ENCODE data around the gene PSMD3. TPM values are rescaled to one million over a fixed set of nuclear protein-coding genes. Genes with fewer than 3 reads are reported as not detected.

The PSMD3 gene
- total RNA-seq, 1 experiment from 2014 or later, result 174 TPM

DNA sequence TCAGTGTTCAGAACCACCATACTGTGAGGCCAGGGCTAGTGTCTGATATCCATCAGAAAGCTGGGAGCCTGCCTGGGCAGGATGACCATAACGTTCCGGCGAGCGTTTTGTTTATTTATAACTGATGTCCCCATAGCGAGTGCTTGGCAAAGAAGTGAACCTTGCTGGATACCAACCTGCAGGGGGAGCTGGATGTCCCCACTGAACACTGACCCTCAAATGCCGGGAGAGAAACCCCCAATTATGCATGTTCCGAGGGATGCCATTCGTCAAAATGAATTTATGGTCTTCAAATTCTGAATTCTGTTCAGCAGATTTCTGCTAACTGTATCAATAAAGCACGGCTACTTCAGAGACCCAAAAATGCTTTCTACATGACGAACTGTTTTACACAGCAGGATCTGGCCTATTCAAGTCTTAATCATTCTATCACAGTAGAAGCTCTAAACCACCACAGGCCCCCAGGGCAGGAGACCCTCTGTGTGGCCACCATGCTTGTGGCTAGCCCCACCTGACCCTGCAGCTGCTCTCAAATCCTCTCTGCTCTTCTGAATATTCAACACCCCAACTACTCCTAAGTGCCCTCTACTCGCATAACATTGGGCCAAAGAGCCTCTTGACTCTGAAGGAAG lies 58.4 kb downstream of the PSMD3 start:
- no peak overlapping the region for H2BK12ac ChIP-seq (ENCODE audit: insufficient read length, low read depth, low read length)
- H4K5ac ChIP-seq (ENCODE audit: insufficient read length, low read depth, low read length), result no peak overlapping the region
- TF ChIP-seq, protein P1, sequence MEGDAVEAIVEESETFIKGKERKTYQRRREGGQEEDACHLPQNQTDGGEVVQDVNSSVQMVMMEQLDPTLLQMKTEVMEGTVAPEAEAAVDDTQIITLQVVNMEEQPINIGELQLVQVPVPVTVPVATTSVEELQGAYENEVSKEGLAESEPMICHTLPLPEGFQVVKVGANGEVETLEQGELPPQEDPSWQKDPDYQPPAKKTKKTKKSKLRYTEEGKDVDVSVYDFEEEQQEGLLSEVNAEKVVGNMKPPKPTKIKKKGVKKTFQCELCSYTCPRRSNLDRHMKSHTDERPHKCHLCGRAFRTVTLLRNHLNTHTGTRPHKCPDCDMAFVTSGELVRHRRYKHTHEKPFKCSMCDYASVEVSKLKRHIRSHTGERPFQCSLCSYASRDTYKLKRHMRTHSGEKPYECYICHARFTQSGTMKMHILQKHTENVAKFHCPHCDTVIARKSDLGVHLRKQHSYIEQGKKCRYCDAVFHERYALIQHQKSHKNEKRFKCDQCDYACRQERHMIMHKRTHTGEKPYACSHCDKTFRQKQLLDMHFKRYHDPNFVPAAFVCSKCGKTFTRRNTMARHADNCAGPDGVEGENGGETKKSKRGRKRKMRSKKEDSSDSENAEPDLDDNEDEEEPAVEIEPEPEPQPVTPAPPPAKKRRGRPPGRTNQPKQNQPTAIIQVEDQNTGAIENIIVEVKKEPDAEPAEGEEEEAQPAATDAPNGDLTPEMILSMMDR (conservative IDR thresholded peaks at IDR 0.05), result peak; percentile 75
- H3K4me1 ChIP-seq (ENCODE audit: insufficient read depth, low read length), result peaks cover 2% of the 10 kb centered on the region; the same call in 1 of the 2 replicates
- H3K14ac ChIP-seq (ENCODE audit: insufficient read depth, low read length), result no peak overlapping the region
- H3K56ac ChIP-seq (ENCODE audit: insufficient read length, low read depth, low read length), result no peak overlapping the region
- H2AK5ac ChIP-seq (ENCODE audit: insufficient read length, low read length), result no peak overlapping the region
- peaks cover under 1 to 17% (median 13%) of the 10 kb centered on the region in 3 experiments; a peak in 4 of 7 replicates for H3K36me3 Mint-ChIP-seq (ENCODE audit: insufficient read depth in 1 of 3, low read depth in 3 of 3)
- H3K27ac Mint-ChIP-seq, result peak overlapping the region; percentile 78 to 90 (median 89)
- no peak overlapping the region for H2BK5ac ChIP-seq (ENCODE audit: insufficient read length, low read length)
- no peak overlapping the region for H3K4ac ChIP-seq (ENCODE audit: low read depth, low read length)
- peak; percentile 74 for DNase-seq
- H3K27me3 ChIP-seq (ENCODE audit: insufficient read depth, low read length), result no peaks in the 10 kb centered on the region
- H3K4me2 ChIP-seq (ENCODE audit: insufficient read depth, insufficient read length, low read length), result no peak overlapping the region
- no peak overlapping the region for H3T11ph ChIP-seq (ENCODE audit: low read length)
- H2BK120ac ChIP-seq (ENCODE audit: low read depth, low read length, poor library complexity, severe bottlenecking), result no peak overlapping the region
- no peak overlapping the region for H4K8ac ChIP-seq (replicated peaks; ENCODE audit: insufficient read length, low read depth, low read length)
- no CpG with 5 or more reads among the region's 11 CpGs for WGBS (ENCODE audit: extremely low coverage, insufficient read length, low lambda C conversion rate)
- no peaks in the 10 kb centered on the region for H4K20me1 ChIP-seq (ENCODE audit: control insufficient read depth, insufficient read depth, insufficient read length)
- no peak overlapping the region for H3K27ac ChIP-seq (ENCODE audit: insufficient read length, low read depth, low read length)
- H4K91ac ChIP-seq (ENCODE audit: insufficient read length, low read depth, low read length), result no peak overlapping the region
- no peak overlapping the region for H2BK20ac ChIP-seq (ENCODE audit: low read depth, low read length, poor library complexity, severe bottlenecking)
- H3K9ac ChIP-seq (ENCODE audit: extremely low read depth, insufficient read length, low read length), result no peak overlapping the region
- H3K79me1 ChIP-seq (ENCODE audit: insufficient read depth, low read depth, low read length, poor library complexity, severe bottlenecking), result no peaks in the 10 kb centered on the region
- H2AFZ ChIP-seq (ENCODE audit: low read length), result no peak overlapping the region
- peak overlapping the region; percentile 65 for H3K18ac ChIP-seq (ENCODE audit: insufficient read length, low read depth, low read length)
- H3K27me3 Mint-ChIP-seq (ENCODE audit: low read depth), result no peaks in the 10 kb centered on the region
- no peaks in the 10 kb centered on the region for H3K79me2 ChIP-seq (ENCODE audit: insufficient read depth, low read length)
- H3K23me2 ChIP-seq (ENCODE audit: insufficient read length, low read depth, low read length, poor library complexity, severe bottlenecking), result no peaks in the 10 kb centered on the region
- H2BK15ac ChIP-seq (ENCODE audit: low read depth, low read length), result no peak overlapping the region
- no peak overlapping the region; a peak in 1 of 5 replicates for H3K4me3 Mint-ChIP-seq
- no peaks in the 10 kb centered on the region for H3K9me3 ChIP-seq (ENCODE audit: control insufficient read depth, low read depth, low read length)
- no peaks in the 10 kb centered on the region for H3K9me3 Mint-ChIP-seq
- H3K23ac ChIP-seq (ENCODE audit: insufficient read length, low read depth, low read length), result no peak overlapping the region
- H3K4me1 Mint-ChIP-seq, result peaks cover 15 to 16% of the 10 kb centered on the region in 2 experiments
